ENCODE measurements around the gene ARL16. TPM values are rescaled to one million over a fixed set of nuclear protein-coding genes. Genes with fewer than 3 reads are reported as not detected.

Gene ARL16
- total and polyA plus RNA-seq, 4 donors, result 7.9 to 24.3 (median 11.3) TPM

DNA sequence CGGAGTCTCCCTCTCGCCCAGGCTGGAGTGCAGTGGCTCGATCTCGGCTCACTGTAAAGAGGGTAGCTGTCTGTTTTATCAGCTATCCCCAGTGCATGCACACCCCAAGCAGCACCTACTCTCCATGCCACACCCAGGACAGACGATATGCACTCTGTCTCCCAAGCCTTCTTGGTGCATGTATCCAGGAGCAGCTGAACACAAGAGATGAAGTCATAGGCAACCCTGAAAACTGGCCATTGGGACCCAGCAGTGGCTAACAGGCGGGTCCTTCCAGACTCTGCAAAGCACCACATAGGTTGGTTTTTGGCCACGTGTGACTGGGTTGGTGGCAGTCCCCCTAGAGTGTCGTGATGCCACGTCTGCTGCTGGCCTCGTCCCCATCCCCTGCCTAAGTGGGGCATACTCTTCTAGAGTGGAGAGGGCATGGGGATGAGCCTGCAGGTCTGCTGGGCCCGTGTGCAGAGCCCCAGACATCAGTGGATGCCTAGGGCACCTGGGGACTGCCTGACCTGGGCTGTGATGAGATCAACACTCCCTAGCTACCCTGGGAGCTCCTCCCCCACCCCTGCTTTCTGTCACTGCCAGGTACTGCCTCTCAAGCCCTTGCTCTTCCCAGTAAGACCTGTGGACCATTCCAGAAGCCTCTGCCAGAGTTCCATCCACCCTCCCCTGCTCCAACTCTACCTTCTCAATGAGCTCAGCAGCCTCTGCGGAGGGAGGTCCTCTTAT lies 36.6 kb downstream of the ARL16 start (continued):
- TF ChIP-seq, protein P1, sequence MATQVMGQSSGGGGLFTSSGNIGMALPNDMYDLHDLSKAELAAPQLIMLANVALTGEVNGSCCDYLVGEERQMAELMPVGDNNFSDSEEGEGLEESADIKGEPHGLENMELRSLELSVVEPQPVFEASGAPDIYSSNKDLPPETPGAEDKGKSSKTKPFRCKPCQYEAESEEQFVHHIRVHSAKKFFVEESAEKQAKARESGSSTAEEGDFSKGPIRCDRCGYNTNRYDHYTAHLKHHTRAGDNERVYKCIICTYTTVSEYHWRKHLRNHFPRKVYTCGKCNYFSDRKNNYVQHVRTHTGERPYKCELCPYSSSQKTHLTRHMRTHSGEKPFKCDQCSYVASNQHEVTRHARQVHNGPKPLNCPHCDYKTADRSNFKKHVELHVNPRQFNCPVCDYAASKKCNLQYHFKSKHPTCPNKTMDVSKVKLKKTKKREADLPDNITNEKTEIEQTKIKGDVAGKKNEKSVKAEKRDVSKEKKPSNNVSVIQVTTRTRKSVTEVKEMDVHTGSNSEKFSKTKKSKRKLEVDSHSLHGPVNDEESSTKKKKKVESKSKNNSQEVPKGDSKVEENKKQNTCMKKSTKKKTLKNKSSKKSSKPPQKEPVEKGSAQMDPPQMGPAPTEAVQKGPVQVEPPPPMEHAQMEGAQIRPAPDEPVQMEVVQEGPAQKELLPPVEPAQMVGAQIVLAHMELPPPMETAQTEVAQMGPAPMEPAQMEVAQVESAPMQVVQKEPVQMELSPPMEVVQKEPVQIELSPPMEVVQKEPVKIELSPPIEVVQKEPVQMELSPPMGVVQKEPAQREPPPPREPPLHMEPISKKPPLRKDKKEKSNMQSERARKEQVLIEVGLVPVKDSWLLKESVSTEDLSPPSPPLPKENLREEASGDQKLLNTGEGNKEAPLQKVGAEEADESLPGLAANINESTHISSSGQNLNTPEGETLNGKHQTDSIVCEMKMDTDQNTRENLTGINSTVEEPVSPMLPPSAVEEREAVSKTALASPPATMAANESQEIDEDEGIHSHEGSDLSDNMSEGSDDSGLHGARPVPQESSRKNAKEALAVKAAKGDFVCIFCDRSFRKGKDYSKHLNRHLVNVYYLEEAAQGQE (IDR thresholded peaks at IDR 0.05), result no peak
- TF ChIP-seq, protein P2, sequence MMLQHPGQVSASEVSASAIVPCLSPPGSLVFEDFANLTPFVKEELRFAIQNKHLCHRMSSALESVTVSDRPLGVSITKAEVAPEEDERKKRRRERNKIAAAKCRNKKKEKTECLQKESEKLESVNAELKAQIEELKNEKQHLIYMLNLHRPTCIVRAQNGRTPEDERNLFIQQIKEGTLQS (IDR thresholded peaks at IDR 0.05), result no peak

DNA sequence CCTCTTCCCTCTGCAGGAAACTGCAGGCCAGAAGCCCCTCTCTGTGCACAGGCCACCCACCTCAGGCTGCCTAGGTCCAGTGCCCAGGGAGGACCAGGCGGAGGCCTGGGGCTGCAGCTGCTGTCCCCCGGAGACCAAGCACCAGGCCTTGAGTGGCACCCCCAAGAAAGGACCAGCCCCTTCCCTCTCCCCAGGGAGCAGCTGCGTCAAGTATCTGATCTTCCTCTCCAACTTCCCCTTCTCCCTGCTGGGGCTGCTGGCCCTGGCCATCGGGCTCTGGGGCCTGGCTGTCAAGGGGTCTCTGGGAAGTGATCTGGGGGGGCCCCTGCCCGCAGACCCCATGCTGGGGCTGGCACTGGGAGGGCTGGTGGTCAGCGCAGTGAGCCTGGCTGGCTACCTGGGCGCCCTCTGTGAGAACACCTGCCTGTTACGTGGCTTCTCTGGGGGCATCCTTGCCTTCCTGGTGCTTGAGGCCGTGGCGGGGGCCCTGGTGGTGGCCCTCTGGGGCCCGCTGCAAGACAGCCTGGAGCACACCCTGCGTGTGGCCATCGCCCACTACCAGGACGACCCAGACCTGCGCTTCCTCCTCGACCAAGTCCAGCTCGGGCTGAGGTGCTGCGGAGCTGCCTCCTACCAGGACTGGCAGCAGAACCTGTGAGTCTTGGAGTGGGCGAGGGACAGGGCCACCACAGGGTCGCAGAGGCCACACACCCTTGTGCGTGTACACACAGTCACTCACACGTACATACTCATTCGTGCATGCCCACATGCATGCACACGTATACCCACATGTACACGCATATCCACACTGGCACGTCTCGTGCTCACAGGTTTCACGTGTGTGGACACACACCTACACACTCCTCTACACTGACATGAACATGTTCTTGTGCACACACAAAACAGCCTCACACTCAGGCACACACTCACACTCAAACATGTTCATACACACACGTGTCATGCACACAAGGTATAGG lies 38.3 kb downstream of the ARL16 start:
- no peaks in the 10 kb centered on the region for H3K4me1 ChIP-seq (ENCODE audit: control insufficient read depth in 4 of 4, insufficient read depth in 4 of 4, low read length in 3 of 4)
- no peak overlapping the region for H3K9ac ChIP-seq (ENCODE audit: low read depth in 1 of 2, low read length in 2 of 2)
- no peaks in the 10 kb centered on the region for H3K36me3 ChIP-seq (ENCODE audit: control insufficient read depth in 4 of 4, insufficient read depth in 3 of 4, low read depth in 1 of 4, low read length in 3 of 4)
- DNase-seq (ENCODE audit: low spot score), result no peak
- no peak overlapping the region for H3K27ac ChIP-seq (ENCODE audit: low read depth in 1 of 2, low read length in 2 of 2)
- H3K9me3 ChIP-seq (ENCODE audit: control insufficient read depth in 4 of 4, low read length in 3 of 4), result peaks cover 0 to 5% (median 2%) of the 10 kb centered on the region in 4 donors
- H3K27me3 ChIP-seq (ENCODE audit: control insufficient read depth in 4 of 4, insufficient read depth in 4 of 4, low read length in 3 of 4), result peaks cover 0 to 6% (median 3%) of the 10 kb centered on the region in 4 donors
- TF ChIP-seq RAD21 (IDR thresholded peaks at IDR 0.05) (no peak), GABPA (IDR thresholded peaks at IDR 0.05 in 1 of 2, conservative IDR thresholded peaks at IDR 0.05 in 1 of 2) (no peak), RXRA (IDR thresholded peaks at IDR 0.05) (no peak), HNF4G (IDR thresholded peaks at IDR 0.05) (no peak), FOXA1 (IDR thresholded peaks at IDR 0.05) (no peak), ZBTB33 (IDR thresholded peaks at IDR 0.05) (no peak), NR2F2 (IDR thresholded peaks at IDR 0.05) (no peak), HNF4A (conservative IDR thresholded peaks at IDR 0.05) (no peak), TAF1 (conservative IDR thresholded peaks at IDR 0.05) (no peak), SP1 (IDR thresholded peaks at IDR 0.05) (no peak)
- TF ChIP-seq, protein P2 (IDR thresholded peaks at IDR 0.05), result no peak
- TF ChIP-seq, protein P3, sequence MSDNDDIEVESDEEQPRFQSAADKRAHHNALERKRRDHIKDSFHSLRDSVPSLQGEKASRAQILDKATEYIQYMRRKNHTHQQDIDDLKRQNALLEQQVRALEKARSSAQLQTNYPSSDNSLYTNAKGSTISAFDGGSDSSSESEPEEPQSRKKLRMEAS (IDR thresholded peaks at IDR 0.05), result no peak
- H3K4me3 ChIP-seq (ENCODE audit: low read depth in 1 of 3, low read length in 3 of 3), result no peak overlapping the region
- WGBS, result 89% methylated on average over 29 of the region's 29 CpGs
